GM13977 (cell line): Measurements from ENCODE around the gene ADAMTS13.

ENCODE experiments used
- DNase-seq: peaks from one replicate; pipeline ENCODE4 v3.0.0; 2012; ENCODE audit warnings: low spot score
- in situ Hi-C: fragments of 300-500 bp; cut with MboI; formaldehyde crosslinking; loops from one replicate; pipeline ENCODE4 v1.12.0; 2022; ENCODE audit warnings: low sequenced_read_pairs, low pct_unique_long_range_greater_than_20kb, mixed read lengths, inconsistent platforms; ENCODE audit not compliant: unreplicated experiment
- TF ChIP-seq, protein P1 (sequence below): IDR thresholded peaks from 2 replicates; pipeline ENCODE4 v1.5.1; 2012; ENCODE audit warnings: mild to moderate bottlenecking, control low read depth; ENCODE audit not compliant: insufficient read depth; ENCODE audit errors: extremely low read depth, missing control alignments

ADAMTS13 gene

DNA sequence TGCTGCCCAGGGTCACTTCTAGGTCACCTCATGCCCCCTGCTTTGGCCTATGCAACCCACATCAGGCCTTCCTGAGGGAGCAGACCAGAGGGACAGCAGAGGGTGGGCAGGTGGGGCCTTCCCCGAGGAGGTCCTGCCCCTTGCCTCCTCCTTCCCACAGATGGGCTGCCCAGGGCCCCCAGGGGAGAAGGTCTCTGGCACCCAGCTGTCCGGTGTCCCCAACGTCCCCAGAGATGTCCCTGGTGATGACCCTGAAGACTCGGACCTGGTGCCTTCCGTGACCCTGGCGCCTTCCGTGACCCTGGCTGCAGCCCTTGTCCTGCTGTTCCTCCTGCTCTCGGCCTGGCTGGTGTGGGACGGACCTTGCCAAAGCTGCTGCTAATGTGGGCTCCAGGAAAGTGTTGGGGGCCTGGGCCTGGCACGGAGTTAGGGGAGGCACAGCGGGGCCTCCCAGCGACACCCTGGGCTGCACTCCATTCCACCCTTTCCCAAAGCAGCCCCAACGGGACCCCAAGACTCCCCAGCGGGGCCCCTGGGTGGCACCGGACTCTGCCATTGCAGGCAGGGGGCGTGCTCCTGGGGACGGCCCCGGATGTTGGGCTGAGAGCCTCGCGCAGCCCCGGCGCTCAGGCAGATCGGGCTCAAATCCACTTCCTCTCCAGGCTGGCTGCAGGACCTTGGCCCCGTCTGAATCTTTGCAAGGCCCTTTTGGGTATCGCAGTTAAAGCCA is 63.5 kb downstream of the ADAMTS13 start:
- TF ChIP-seq, protein P1, sequence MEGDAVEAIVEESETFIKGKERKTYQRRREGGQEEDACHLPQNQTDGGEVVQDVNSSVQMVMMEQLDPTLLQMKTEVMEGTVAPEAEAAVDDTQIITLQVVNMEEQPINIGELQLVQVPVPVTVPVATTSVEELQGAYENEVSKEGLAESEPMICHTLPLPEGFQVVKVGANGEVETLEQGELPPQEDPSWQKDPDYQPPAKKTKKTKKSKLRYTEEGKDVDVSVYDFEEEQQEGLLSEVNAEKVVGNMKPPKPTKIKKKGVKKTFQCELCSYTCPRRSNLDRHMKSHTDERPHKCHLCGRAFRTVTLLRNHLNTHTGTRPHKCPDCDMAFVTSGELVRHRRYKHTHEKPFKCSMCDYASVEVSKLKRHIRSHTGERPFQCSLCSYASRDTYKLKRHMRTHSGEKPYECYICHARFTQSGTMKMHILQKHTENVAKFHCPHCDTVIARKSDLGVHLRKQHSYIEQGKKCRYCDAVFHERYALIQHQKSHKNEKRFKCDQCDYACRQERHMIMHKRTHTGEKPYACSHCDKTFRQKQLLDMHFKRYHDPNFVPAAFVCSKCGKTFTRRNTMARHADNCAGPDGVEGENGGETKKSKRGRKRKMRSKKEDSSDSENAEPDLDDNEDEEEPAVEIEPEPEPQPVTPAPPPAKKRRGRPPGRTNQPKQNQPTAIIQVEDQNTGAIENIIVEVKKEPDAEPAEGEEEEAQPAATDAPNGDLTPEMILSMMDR: peak; percentile 33
- in situ Hi-C loops: loop anchor here (10.0 kb wide), 2 partner anchors 71 to 301 kb away; partner anchors contain the start of gene REXO4
- DNase-seq: peak; percentile 60

DNA sequence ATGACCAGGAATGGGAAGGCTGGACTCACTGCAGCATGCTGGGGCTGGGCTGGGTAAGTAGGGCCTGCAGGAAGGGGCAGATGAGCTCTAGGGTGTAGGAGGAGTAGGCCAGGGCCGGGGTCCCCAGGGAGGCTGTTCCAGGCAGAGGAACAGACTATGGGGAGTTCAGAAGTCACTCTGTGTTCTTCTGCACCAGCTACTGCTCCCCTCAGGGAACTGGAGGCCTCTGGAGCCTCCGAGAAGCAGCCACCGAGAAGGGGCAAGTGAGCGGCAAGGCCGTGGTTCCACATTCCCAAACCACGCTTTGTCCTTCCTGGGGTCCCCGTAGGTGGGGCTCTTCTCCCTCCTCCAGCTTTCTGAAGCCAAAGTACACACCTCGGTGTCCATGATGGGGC is 65.2 kb downstream of the ADAMTS13 start:
- TF ChIP-seq, protein P1: no peak
- in situ Hi-C loops: loop anchor here (10.0 kb wide), 2 partner anchors 73 to 303 kb away; partner anchors contain the start of gene REXO4
- no peak for DNase-seq

DNA sequence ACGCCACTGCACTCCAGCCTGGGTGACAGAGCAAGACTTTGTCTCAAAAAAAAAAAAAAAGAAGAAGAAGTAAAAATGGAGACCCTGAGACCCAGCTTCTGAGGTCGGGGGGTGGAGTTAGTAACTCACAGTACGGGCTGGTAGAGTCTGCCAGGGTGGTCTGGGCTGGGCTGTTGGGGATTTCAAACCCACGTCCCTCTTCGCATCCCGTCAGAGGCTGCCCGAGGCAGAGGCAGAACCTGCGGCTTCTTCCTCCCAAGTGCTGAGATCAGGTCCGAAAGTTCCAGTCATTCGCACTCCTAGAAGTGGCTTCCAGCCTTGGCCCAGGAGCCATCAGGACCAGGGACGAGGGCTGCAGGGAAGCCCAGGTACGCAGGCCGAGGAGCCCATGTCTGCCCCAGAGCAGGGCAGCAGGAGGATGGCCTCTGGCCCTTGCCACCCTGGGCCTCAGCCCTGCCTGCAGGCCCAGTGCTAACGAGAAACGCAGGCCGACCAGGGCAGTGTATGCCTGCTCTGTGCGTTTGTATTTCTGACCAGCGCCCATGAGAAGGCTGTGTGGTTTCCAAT is 66.6 kb downstream of the ADAMTS13 start:
- DNase-seq: no peak
- in situ Hi-C loops: loop anchor here (10.0 kb wide), 2 partner anchors 74 to 304 kb away; partner anchors contain the start of gene REXO4
- TF ChIP-seq, protein P1: no peak

DNA sequence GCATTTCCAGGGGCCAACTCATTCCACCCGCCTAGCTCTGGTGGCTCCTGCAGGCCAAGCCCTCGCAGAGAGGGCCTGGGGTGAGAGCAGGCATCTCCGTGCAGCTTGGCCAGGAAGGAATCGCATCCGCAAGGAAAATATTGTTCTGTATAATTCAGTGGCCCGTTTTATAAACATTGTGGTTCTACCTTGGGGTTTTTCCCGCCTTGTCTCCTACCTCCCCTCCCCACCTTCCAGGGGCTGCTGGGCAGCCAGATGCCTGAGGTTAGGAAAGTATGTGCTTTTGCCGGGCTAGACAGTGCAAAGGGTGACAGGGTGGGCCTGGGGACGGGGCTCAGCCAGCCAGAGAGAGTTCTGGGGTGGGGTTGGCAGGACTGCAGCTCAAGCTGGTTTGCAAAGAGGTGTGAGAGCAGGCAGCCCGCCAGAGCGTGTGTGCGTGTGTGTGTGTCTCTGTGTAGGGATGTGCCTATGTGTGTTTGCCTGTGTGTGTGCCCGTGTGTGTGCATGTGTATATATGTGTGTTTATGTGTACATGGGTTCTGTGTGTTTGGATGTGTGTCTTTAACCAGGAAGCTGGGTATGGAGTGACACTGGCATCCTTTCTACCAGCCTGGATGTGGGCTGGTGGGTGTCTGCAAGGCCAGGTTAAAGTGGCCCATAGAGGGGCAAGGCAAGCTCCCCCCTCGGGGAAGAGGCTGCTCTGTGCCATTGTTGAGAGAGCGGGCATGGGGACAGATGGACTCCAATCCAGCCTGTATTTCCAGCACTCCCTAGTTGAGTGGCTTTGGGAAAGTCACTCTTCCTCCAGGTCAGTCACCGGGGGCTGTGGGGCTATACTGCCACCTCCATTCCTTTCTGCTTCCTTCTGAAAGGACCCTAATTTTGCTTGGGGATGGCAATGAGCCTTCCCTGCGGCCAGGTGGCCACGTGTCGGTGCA is 67.4 kb downstream of the ADAMTS13 start:
- DNase-seq: no peak
- in situ Hi-C loops: loop anchor here (10.0 kb wide), 2 partner anchors 75 to 305 kb away; partner anchors contain the start of gene REXO4
- TF ChIP-seq, protein P1: no peak

DNA sequence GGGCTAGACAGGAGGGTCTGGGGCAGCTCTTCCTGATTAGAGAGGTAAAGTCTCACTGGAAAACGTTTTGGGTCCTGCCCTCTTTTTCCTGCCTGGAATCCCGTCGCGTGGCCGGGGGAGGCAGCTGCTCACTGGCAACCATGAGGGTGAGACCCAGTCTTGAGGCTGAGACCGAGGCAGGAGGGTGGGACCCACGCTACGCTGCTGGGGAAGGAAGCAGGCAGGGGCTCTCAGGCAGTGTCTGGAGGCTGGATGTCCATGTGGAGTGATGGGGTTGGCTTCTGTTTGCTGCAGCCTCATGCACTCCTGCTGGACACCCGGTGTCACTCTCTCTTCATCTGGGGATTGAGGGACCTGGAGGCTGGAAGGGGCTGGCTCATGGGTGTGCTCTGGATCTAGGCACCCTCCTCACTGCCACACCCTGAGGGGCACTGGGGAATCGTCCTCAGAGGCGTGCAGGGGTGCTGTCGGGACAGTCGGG is 68.1 kb downstream of the ADAMTS13 start:
- TF ChIP-seq, protein P1: no peak
- DNase-seq: no peak
- in situ Hi-C loops: no loop called here

DNA sequence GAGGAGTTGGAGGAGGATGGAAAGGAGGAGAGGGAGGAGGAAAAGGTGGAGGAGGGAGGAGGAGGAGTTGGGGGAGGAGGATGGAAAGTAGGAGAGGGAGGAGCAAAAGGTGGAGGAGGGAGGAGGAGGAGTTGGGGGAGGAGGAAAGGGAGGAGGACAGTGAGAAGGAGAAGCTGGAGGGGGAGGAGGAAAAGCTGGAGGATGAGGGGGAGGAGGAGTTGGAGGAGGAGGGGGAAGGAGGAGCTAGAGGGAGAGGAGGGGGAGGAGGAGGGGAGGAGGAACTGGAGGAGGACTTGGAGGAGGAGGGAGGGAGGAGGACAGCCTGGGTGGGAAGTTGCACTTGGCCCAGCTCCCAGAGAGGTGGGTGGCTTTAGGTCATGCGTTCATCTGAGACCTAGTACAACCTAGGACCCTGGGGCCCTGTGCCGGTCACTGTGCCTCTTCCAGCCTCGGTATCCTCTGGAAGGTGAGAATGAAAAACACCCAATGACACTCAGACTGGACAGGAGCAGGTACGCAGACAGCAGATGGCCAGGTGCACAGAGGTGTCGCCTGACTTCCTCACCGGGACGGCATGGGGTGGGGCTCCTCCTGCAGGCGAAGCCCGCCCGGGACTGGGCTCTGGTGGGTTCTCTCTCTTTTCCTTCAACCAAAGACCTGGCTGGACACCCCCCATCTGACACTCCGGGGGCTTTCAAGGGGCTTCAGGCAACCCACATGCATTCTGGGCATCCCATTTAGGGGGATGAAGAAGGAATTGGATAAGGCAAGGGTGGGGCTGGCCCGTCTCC is 68.9 kb downstream of the ADAMTS13 start:
- DNase-seq: no peak
- TF ChIP-seq, protein P1: no peak
- in situ Hi-C loops: no loop called here
